Measurements from ENCODE around the gene LBX2. TPM values are rescaled to one million over a fixed set of nuclear protein-coding genes. Genes with fewer than 3 reads are reported as not detected.
A peak's percentile ranks its signal among the peaks of the same experiment; 100 is the strongest.

The LBX2 gene
- total and polyA plus RNA-seq, 9 of the 15 experiments (the other 6 are each of a cell fraction or from before 2014, with no cell fraction given), result 0.39 to 6.2 (median 1.8) TPM; not detected in 1

- TF ChIP-seq MLLT1 (IDR thresholded peaks at IDR 0.05) (no peak; a peak in 1 of 4 replicates), HDAC2 (IDR thresholded peaks at IDR 0.05) (0 out of 2 replicates have a peak, but pooled peaks have one; percentile 14), ZNF75A (CRISPR knock-in tag; IDR thresholded peaks at IDR 0.05) (no peak), ZNF830 (CRISPR knock-in tag; IDR thresholded peaks at IDR 0.05) (0 out of 2 replicates have a peak, but pooled peaks have one; percentile 25), FIP1L1 (IDR thresholded peaks at IDR 0.05; ENCODE audit: low read depth, low read length, poor library complexity, severe bottlenecking) (no peak), ID3 (CRISPR knock-in tag; IDR thresholded peaks at IDR 0.05) (no peak), ID3 (tag; IDR thresholded peaks at IDR 0.05) (no peak), C11orf30 (IDR thresholded peaks at IDR 0.05; ENCODE audit: low read depth) (peak; percentile 91), ZNF217 (CRISPR knock-in tag; IDR thresholded peaks at IDR 0.05) (no peak), CBX5 (IDR thresholded peaks at IDR 0.05; ENCODE audit: borderline replicate concordance, low read depth) (no peak), MLX (CRISPR knock-in tag; conservative IDR thresholded peaks at IDR 0.05) (no peak), HINFP (tag; conservative IDR thresholded peaks at IDR 0.05; ENCODE audit: low read depth) (0 out of 2 replicates have a peak, but pooled peaks have one; percentile 17), GTF3C2 (IDR thresholded peaks at IDR 0.05; ENCODE audit: borderline replicate concordance, extremely low read depth, insufficient read length) (no peak), POLR3G (IDR thresholded peaks at IDR 0.05; ENCODE audit: extremely low read depth, insufficient read length, insufficient replicate concordance) (no peak), FOXK1 (CRISPR knock-in tag; IDR thresholded peaks at IDR 0.05; ENCODE audit: borderline replicate concordance) (no peak), ZNF696 (CRISPR knock-in tag; conservative IDR thresholded peaks at IDR 0.05) (no peak), ZNF24 (IDR thresholded peaks at IDR 0.05) (no peak)
- TF ChIP-seq, protein P1, sequence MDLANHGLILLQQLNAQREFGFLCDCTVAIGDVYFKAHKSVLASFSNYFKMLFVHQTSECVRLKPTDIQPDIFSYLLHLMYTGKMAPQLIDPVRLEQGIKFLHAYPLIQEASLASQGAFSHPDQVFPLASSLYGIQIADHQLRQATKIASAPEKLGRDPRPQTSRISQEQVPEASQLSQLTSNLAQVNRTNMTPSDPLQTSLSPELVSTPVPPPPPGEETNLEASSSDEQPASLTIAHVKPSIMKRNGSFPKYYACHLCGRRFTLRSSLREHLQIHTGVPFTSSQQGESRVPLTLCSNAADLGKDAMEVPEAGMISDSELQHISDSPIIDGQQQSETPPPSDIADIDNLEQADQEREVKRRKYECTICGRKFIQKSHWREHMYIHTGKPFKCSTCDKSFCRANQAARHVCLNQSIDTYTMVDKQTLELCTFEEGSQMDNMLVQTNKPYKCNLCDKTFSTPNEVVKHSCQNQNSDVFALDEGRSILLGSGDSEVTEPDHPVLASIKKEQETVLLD (IDR thresholded peaks at IDR 0.05), result no peak
These were observed 41.1 kb downstream of the LBX2 start, which contains the start of gene WBP1 (continued) for GRCh38 chr2:74458132-74458937.

Measured in K562 (cell line).